Stimulated activated CD8-positive, alpha-beta memory T cell treated with anti-CD3 and anti-CD28 coated beads, Interleukin-12 subunit alpha, Interleukin-12 subunit beta, amount 100 ng/mL, for 24 hours (primary cell): ENCODE data around the gene SMYD2.
"Not testable (repeated sequence)": the region's sequence is repeated elsewhere in the genome, so short reads cannot be mapped to it uniquely, and the experiment has no call there.

Experiments
- DNase-seq: peaks from one replicate; pipeline ENCODE4 v3.0.0-alpha.2; 2020; ENCODE audit errors: extremely low read depth

Gene SMYD2

GRCh38 chr1:214271995-214272731 lies 8.8 kb upstream of the SMYD2 start:
- no peak for DNase-seq

GRCh38 chr1:214272964-214273533 lies 7.9 kb upstream of the SMYD2 start:
- DNase-seq = no peak

- DNase-seq = not testable (repeated sequence)
Observed at GRCh38 chr1:214275700-214276099, 5.3 kb upstream of the SMYD2 start.

GRCh38 chr1:214276786-214277185 lies 4.2 kb upstream of the SMYD2 start:
- DNase-seq = no peak

GRCh38 chr1:214277704-214278635 lies 3.0 kb upstream of the SMYD2 start:
- no peak for DNase-seq

GRCh38 chr1:214280386-214281020 lies 456 bp upstream of the SMYD2 start:
- no peak for DNase-seq

GRCh38 chr1:214281720-214282629 lies 1.0 kb downstream of the SMYD2 start:
- DNase-seq = no peak

GRCh38 chr1:214282630-214283242 lies 1.8 kb downstream of the SMYD2 start:
- DNase-seq = no peak

GRCh38 chr1:214285610-214286440 lies 4.9 kb downstream of the SMYD2 start:
- DNase-seq = no peak

- DNase-seq = no peak
Observed at GRCh38 chr1:214287884-214288283, 6.9 kb downstream of the SMYD2 start.

- DNase-seq = no peak
Observed at GRCh38 chr1:214289574-214290272, 8.8 kb downstream of the SMYD2 start.

- no peak for DNase-seq
Observed at GRCh38 chr1:214290424-214291037, 9.6 kb downstream of the SMYD2 start.

- no peak for DNase-seq
Observed at GRCh38 chr1:214292322-214292721, 11.4 kb downstream of the SMYD2 start.

- DNase-seq = no peak
Observed at GRCh38 chr1:214295934-214296333, 15.0 kb downstream of the SMYD2 start.

- DNase-seq = no peak
Observed at GRCh38 chr1:214296860-214297745, 16.1 kb downstream of the SMYD2 start.

- DNase-seq = no peak
Observed at GRCh38 chr1:214300149-214300780, 19.3 kb downstream of the SMYD2 start.

- no peak for DNase-seq
Observed at GRCh38 chr1:214301526-214301925, 20.6 kb downstream of the SMYD2 start.
